GM12878 (cell line): ENCODE measurements around the gene DAB2IP. TPM values are rescaled to one million over a fixed set of nuclear protein-coding genes. Genes with fewer than 3 reads are reported as not detected.

Experiments used
- MTA2 ChIP-seq: fragments of 450-650 bp; IDR thresholded peaks from 2 replicates; pipeline ENCODE4 v1.6.1; 2016; ENCODE audit warnings: low read depth, mild to moderate bottlenecking, moderate library complexity
- NBN ChIP-seq: fragments of 450-650 bp; IDR thresholded peaks from 2 replicates; pipeline ENCODE4 v1.6.1; 2016
- NKRF ChIP-seq: fragments of 450-650 bp; conservative IDR thresholded peaks from 2 replicates; pipeline ENCODE4 v1.6.1; 2017; ENCODE audit warnings: mild to moderate bottlenecking, moderate library complexity
- SIX5 ChIP-seq: IDR thresholded peaks from 2 replicates; pipeline ENCODE4 v1.6.1; 2011; ENCODE audit warnings: mild to moderate bottlenecking, low read depth, low read length, moderate library complexity; ENCODE audit not compliant: severe bottlenecking
- SMAD1 ChIP-seq: fragments of 450-650 bp; IDR thresholded peaks from 2 replicates; pipeline ENCODE4 v1.6.1; 2018; ENCODE audit warnings: mild to moderate bottlenecking, low read depth; ENCODE audit not compliant: partially characterized antibody
- TCF12 ChIP-seq: IDR thresholded peaks from 2 replicates; pipeline ENCODE4 v1.6.1; 2011; ENCODE audit warnings: low read depth, mild to moderate bottlenecking, low read length
- YBX1 ChIP-seq: fragments of 450-650 bp; IDR thresholded peaks from 2 replicates; pipeline ENCODE4 v1.6.1; 2016; ENCODE audit warnings: antibody characterized with exemption
- ZBTB4 ChIP-seq: fragments of 450-650 bp; formaldehyde crosslinking; IDR thresholded peaks from 2 replicates; pipeline ENCODE4 v1.4.0; 2022; ENCODE audit warnings: mild to moderate bottlenecking, moderate library complexity
- ZNF24 ChIP-seq: fragments of 450-650 bp; IDR thresholded peaks from 2 replicates; pipeline ENCODE4 v1.6.1; 2017; ENCODE audit warnings: antibody characterized with exemption, mild to moderate bottlenecking
- polyA plus RNA-seq, 11 experiments: library from polyadenylated mRNA; depleted of rRNA in 4 of 11; unstranded in 6 of 11; stranded (reverse) in 5 of 11; fragments of >200 nt; fragmentation: Nextera tagmentation in 4 of 11; fragmentation: Illumina TruSeq in 1 of 11; extraction: Ambion mirVana in 4 of 11; extraction: Trizol in 1 of 11; gene quantifications; 1 replicate in 1 of 11; 2 replicates in 10 of 11; pipeline versions ENCODE4 v1.2.1 to v1.2.3, GENCODE V29; 2011 to 2016; ENCODE audit warnings: inconsistent platforms in 2 of 11, missing spikeins in 2 of 11, low read depth in 1 of 11
- total RNA-seq, 4 experiments: library from RNA; depleted of rRNA in 3 of 4; stranded (reverse); fragments of >200 nt in 3 of 4; fragmentation: Illumina TruSeq in 1 of 4; extraction: Trizol in 1 of 4; gene quantifications; 2 replicates each; pipeline versions ENCODE4 v1.2.1 to v1.2.3, GENCODE V29; 2013 to 2021
- TF ChIP-seq, protein P1 (sequence below): IDR thresholded peaks from 2 replicates; pipeline ENCODE4 v1.6.1; 2012; ENCODE audit warnings: improper control_type of control experiment, low read depth, low read length; ENCODE audit not compliant: insufficient replicate concordance
- TF ChIP-seq, protein P2 (sequence below): fragments of 150-350 bp; IDR thresholded peaks from 2 replicates; pipeline ENCODE4 v1.6.1; 2014; ENCODE audit warnings: mild to moderate bottlenecking, low read depth, low read length

Gene DAB2IP
- total and polyA plus RNA-seq, 10 of the 15 experiments (the other 5 are each of a cell fraction or from before 2014, with no cell fraction given): 0.03 to 0.38 (median 0.14) TPM; not detected in 6

DNA sequence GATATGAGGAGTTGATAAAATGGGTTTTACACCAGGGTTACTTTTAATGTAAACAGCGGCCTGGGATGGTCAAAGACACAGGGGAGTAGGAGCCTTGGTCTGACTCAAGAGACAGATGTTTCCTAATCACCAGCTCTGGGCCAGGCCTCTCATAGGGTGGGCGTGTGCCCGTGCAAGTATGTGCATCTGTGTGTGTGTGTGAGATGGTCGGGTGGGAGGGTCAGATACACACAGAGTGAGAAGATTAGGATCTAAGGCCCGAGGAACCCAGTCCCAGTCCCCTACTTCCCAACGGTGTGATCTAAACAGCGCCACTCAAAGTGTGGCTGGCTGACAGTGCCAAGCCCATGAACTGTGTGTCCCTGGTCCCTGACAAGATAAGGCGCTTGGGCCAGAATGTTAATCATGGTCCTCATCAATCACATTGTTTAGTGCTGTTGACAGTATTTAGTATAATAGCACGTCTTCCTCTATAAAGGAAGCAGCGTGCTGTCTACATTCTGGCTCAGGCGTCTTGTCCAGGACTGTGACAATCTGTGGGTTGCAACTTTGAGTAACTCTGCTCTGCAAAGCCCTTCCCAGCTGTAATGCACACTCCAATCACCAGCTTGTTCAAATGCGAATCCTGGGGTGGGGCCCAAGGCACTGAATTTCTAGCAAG, 173.7 kb downstream of the DAB2IP start (continued):
- no peak for TF ChIP-seq ZBTB4 (CRISPR knock-in tag)
- TF ChIP-seq ZNF24: no peak
- TF ChIP-seq SMAD1: no peak
- no peak for TF ChIP-seq NKRF
- no peak for TF ChIP-seq TCF12
- TF ChIP-seq NBN: no peak
- TF ChIP-seq, protein P1, sequence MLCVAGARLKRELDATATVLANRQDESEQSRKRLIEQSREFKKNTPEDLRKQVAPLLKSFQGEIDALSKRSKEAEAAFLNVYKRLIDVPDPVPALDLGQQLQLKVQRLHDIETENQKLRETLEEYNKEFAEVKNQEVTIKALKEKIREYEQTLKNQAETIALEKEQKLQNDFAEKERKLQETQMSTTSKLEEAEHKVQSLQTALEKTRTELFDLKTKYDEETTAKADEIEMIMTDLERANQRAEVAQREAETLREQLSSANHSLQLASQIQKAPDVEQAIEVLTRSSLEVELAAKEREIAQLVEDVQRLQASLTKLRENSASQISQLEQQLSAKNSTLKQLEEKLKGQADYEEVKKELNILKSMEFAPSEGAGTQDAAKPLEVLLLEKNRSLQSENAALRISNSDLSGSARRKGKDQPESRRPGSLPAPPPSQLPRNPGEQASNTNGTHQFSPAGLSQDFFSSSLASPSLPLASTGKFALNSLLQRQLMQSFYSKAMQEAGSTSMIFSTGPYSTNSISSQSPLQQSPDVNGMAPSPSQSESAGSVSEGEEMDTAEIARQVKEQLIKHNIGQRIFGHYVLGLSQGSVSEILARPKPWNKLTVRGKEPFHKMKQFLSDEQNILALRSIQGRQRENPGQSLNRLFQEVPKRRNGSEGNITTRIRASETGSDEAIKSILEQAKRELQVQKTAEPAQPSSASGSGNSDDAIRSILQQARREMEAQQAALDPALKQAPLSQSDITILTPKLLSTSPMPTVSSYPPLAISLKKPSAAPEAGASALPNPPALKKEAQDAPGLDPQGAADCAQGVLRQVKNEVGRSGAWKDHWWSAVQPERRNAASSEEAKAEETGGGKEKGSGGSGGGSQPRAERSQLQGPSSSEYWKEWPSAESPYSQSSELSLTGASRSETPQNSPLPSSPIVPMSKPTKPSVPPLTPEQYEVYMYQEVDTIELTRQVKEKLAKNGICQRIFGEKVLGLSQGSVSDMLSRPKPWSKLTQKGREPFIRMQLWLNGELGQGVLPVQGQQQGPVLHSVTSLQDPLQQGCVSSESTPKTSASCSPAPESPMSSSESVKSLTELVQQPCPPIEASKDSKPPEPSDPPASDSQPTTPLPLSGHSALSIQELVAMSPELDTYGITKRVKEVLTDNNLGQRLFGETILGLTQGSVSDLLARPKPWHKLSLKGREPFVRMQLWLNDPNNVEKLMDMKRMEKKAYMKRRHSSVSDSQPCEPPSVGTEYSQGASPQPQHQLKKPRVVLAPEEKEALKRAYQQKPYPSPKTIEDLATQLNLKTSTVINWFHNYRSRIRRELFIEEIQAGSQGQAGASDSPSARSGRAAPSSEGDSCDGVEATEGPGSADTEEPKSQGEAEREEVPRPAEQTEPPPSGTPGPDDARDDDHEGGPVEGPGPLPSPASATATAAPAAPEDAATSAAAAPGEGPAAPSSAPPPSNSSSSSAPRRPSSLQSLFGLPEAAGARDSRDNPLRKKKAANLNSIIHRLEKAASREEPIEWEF: no peak
- TF ChIP-seq YBX1: no peak
- TF ChIP-seq MTA2: no peak
- TF ChIP-seq SIX5: no peak
- TF ChIP-seq, protein P2, sequence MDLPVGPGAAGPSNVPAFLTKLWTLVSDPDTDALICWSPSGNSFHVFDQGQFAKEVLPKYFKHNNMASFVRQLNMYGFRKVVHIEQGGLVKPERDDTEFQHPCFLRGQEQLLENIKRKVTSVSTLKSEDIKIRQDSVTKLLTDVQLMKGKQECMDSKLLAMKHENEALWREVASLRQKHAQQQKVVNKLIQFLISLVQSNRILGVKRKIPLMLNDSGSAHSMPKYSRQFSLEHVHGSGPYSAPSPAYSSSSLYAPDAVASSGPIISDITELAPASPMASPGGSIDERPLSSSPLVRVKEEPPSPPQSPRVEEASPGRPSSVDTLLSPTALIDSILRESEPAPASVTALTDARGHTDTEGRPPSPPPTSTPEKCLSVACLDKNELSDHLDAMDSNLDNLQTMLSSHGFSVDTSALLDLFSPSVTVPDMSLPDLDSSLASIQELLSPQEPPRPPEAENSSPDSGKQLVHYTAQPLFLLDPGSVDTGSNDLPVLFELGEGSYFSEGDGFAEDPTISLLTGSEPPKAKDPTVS: no peak
